Left ventricle myocardium inferior (tissue), 1 donor: Measurements from ENCODE around the gene RBM34. TPM values are rescaled to one million over a fixed set of nuclear protein-coding genes. Genes with fewer than 3 reads are reported as not detected.
A peak's percentile ranks its signal among the peaks of the same experiment; 100 is the strongest.
"Not testable (repeated sequence)": the region's sequence is repeated elsewhere in the genome, so short reads cannot be mapped to it uniquely, and the experiment has no call there.

ENCODE experiments used
- DNase-seq: peaks from one replicate; pipeline ENCODE4 v3.0.0-alpha.2; 2020
- H3K27ac ChIP-seq: fragments of 200-600 bp; replicated peaks from 2 replicates; pipeline ENCODE4 v1.8.0; 2021
- H3K27me3 ChIP-seq: fragments of 200-600 bp; 2 replicates; pipeline ENCODE4 v1.8.0; 2021; ENCODE audit warnings: low read depth
- H3K36me3 ChIP-seq: fragments of 200-600 bp; 2 replicates; pipeline ENCODE4 v1.8.0; 2021
- H3K4me1 ChIP-seq: fragments of 200-600 bp; 2 replicates; pipeline ENCODE4 v1.8.0; 2021
- H3K4me3 ChIP-seq: fragments of 200-600 bp; 2 replicates; pipeline ENCODE4 v1.8.0; 2021; ENCODE audit warnings: mild to moderate bottlenecking, moderate library complexity
- H3K9me3 ChIP-seq: fragments of 200-600 bp; replicated peaks from 2 replicates; pipeline ENCODE4 v1.8.0; 2021
- CTCF ChIP-seq: fragments of 200-600 bp; IDR thresholded peaks from 2 replicates; pipeline ENCODE4 v1.8.0; 2021; ENCODE audit warnings: antibody characterized with exemption, mild to moderate bottlenecking, borderline replicate concordance
- intact Hi-C: fragments of 100-400 bp; cut with micrococcal nuclease; formaldehyde crosslinking; loops from one replicate; pipeline ENCODE4 v1.11.0; 2022
- long read RNA-seq: library from polyadenylated mRNA; unstranded; transcript quantifications from one replicate; pipeline ENCODE4 v2.0.0, GENCODE V29; 2021
- total RNA-seq: library from RNA; stranded (reverse); fragmentation: NEBNext Ultra II Directional; extraction: Animal tissue kit (Norgen Biotek cat#: 25700); gene quantifications from one replicate; pipeline ENCODE4 v1.2.1, GENCODE V29; 2021
- donor health status: DM: no; HTN: yes; CAD: no; lungs with severe emphysema.

The RBM34 gene
- total RNA-seq = 55.6 TPM
- long read RNA-seq, transcript RBM34-201 (11 exons, 2,054 nt) = major isoform, 28 of 33 reads
- long read RNA-seq, partial matches to known transcripts = 0 of 33 reads
- long read RNA-seq, other reads (novel, unspliced or antisense) = 5 of 33 reads

- H3K27ac ChIP-seq = peak within 1 kb of the TSS; percentile 92
- no peaks in the 10 kb centered on the region for H3K9me3 ChIP-seq
- peaks cover 35% of the 10 kb centered on the region for H3K36me3 ChIP-seq
- peak within 1 kb of the TSS; percentile 84 for H3K4me3 ChIP-seq
- peaks cover 51% of the 10 kb centered on the region for H3K4me1 ChIP-seq
- H3K27me3 ChIP-seq = no peaks in the 10 kb centered on the region
- peak; percentile 46 for TF ChIP-seq CTCF
- peak; percentile 93 for DNase-seq
- intact Hi-C loops = no loop called here
Observed at GRCh38 chr1:235160957-235161684, at the start of gene RBM34. Gene RBM34, minus strand, starts transcription at chr1:235161250. Its CDS starts 24 bp downstream, at chr1:235161226.

- Histone ChIP-seq H3K36me3 (peaks cover 47% of the 10 kb centered on the region), H3K9me3 (no peaks in the 10 kb centered on the region), H3K4me3 (no peak overlapping the region), H3K27me3 (no peaks in the 10 kb centered on the region), H3K27ac (no peak overlapping the region), H3K4me1 (no peaks in the 10 kb centered on the region)
- intact Hi-C loops = no loop called here
- no peak for DNase-seq
- TF ChIP-seq CTCF = no peak
Observed at GRCh38 chr1:235207209-235207565, 46.1 kb upstream of the RBM34 start.

GRCh38 chr1:235206533-235207208 lies 45.6 kb upstream of the RBM34 start:
- DNase-seq = no peak
- H3K4me1 ChIP-seq = no peaks in the 10 kb centered on the region
- H3K27ac ChIP-seq = no peak overlapping the region
- H3K4me3 ChIP-seq = no peak overlapping the region
- TF ChIP-seq CTCF = no peak
- no peaks in the 10 kb centered on the region for H3K9me3 ChIP-seq
- intact Hi-C loops = no loop called here
- peaks cover 42% of the 10 kb centered on the region for H3K36me3 ChIP-seq
- H3K27me3 ChIP-seq = no peaks in the 10 kb centered on the region

- intact Hi-C loops = no loop called here
- no peaks in the 10 kb centered on the region for H3K4me1 ChIP-seq
- H3K36me3 ChIP-seq = peaks cover 33% of the 10 kb centered on the region
- H3K9me3 ChIP-seq = no peaks in the 10 kb centered on the region
- H3K27me3 ChIP-seq = no peaks in the 10 kb centered on the region
- no peak overlapping the region for H3K4me3 ChIP-seq
- no peak for DNase-seq
- TF ChIP-seq CTCF = no peak
- no peak overlapping the region for H3K27ac ChIP-seq
Observed at GRCh38 chr1:235205687-235206086, 44.6 kb upstream of the RBM34 start.

- no peak for TF ChIP-seq CTCF
- peaks cover 4% of the 10 kb centered on the region for H3K4me1 ChIP-seq
- intact Hi-C loops = no loop called here
- H3K36me3 ChIP-seq = peaks cover 11% of the 10 kb centered on the region
- no peaks in the 10 kb centered on the region for H3K27me3 ChIP-seq
- no peak overlapping the region for H3K4me3 ChIP-seq
- no peak overlapping the region for H3K27ac ChIP-seq
- no peaks in the 10 kb centered on the region for H3K9me3 ChIP-seq
- DNase-seq = no peak
Observed at GRCh38 chr1:235203428-235203827, 42.4 kb upstream of the RBM34 start.

- H3K27me3 ChIP-seq, H3K9me3 ChIP-seq, DNase-seq, H3K4me3 ChIP-seq, H3K4me1 ChIP-seq, H3K27ac ChIP-seq, intact Hi-C loops: not testable (repeated sequence)
- H3K36me3 ChIP-seq = peaks cover 11% of the 10 kb centered on the region
Observed at GRCh38 chr1:235202447-235202846, 41.4 kb upstream of the RBM34 start.
